Stimulated activated memory B cell treated with anti-CD40 and anti-IgM and Interleukin-4, amounts not matched to agents 10 μg/mL and 1 μg/mL and 100 μg/mL, for 72 hours (primary cell): Measurements from ENCODE around the gene SLC17A5.
"Not testable (repeated sequence)": the region's sequence is repeated elsewhere in the genome, so short reads cannot be mapped to it uniquely, and the experiment has no call there.

Source experiments
- ATAC-seq: fragments of 150-1000 bp; cut with Tn5 transposase; 2 replicates; pipeline ENCODE4 v1.10.0; 2021
- H3K27ac Mint-ChIP-seq: one replicate; pipeline ENCODE4 v1.8.0; 2022; ENCODE audit warnings: mild to moderate bottlenecking, mixed read lengths
- H3K27me3 Mint-ChIP-seq: one replicate; pipeline ENCODE4 v1.8.0; 2022; ENCODE audit warnings: mixed read lengths
- H3K36me3 Mint-ChIP-seq: one replicate; pipeline ENCODE4 v1.8.0; 2022; ENCODE audit warnings: mixed read lengths
- H3K4me1 Mint-ChIP-seq: one replicate; pipeline ENCODE4 v1.8.0; 2022; ENCODE audit warnings: mixed read lengths
- H3K4me3 Mint-ChIP-seq: one replicate; pipeline ENCODE4 v1.8.0; 2022; ENCODE audit warnings: mild to moderate bottlenecking, moderate library complexity, mixed read lengths
- H3K9me3 Mint-ChIP-seq: one replicate; pipeline ENCODE4 v1.8.0; 2022; ENCODE audit warnings: mixed read lengths

The SLC17A5 gene

GRCh38 chr6:73610444-73611275 lies 43.1 kb downstream of the SLC17A5 start:
- H3K4me3 Mint-ChIP-seq = no peak overlapping the region
- H3K9me3 Mint-ChIP-seq = no peaks in the 10 kb centered on the region
- H3K36me3 Mint-ChIP-seq = peaks cover 28% of the 10 kb centered on the region
- ATAC-seq = no peak
- no peaks in the 10 kb centered on the region for H3K27me3 Mint-ChIP-seq
- no peak overlapping the region for H3K27ac Mint-ChIP-seq
- peaks cover 6% of the 10 kb centered on the region for H3K4me1 Mint-ChIP-seq

GRCh38 chr6:73608761-73609160 lies 45.0 kb downstream of the SLC17A5 start:
- H3K36me3 Mint-ChIP-seq = peaks cover 19% of the 10 kb centered on the region
- no peak overlapping the region for H3K4me3 Mint-ChIP-seq
- H3K4me1 Mint-ChIP-seq = peaks cover 6% of the 10 kb centered on the region
- no peak overlapping the region for H3K27ac Mint-ChIP-seq
- H3K27me3 Mint-ChIP-seq = no peaks in the 10 kb centered on the region
- no peaks in the 10 kb centered on the region for H3K9me3 Mint-ChIP-seq
- ATAC-seq = no peak

GRCh38 chr6:73606428-73606827 lies 47.4 kb downstream of the SLC17A5 start:
- Mint-ChIP-seq H3K4me3 (no peak overlapping the region), H3K9me3 (no peaks in the 10 kb centered on the region), H3K36me3 (peaks cover 26% of the 10 kb centered on the region), H3K27ac (no peak overlapping the region), H3K4me1 (peaks cover 6% of the 10 kb centered on the region), H3K27me3 (no peaks in the 10 kb centered on the region)
- no peak for ATAC-seq

- ATAC-seq = no peak
- no peak overlapping the region for H3K27ac Mint-ChIP-seq
- H3K4me1 Mint-ChIP-seq = no peaks in the 10 kb centered on the region
- H3K4me3 Mint-ChIP-seq = no peak overlapping the region
- no peaks in the 10 kb centered on the region for H3K9me3 Mint-ChIP-seq
- H3K27me3 Mint-ChIP-seq = no peaks in the 10 kb centered on the region
- peaks cover 29% of the 10 kb centered on the region for H3K36me3 Mint-ChIP-seq
Observed at GRCh38 chr6:73604461-73604860, 49.3 kb downstream of the SLC17A5 start.

DNA sequence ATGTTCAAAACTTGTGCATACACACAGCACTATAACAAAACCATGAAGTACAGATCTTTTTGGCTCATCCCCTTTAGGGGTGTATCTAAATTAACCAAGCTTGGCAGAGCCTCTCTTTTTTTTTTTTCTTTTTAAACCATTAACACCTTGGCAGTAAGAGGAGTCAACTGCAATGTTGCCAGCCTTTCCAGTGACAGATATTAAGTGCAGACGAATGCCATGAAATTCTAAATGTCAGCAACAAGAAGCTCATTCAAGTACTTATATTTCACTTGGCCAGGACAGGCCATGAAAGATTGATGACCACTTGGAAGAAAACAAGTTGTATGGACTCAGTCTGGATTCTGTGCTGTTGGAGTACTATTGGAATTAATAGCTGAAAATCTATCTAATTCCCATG lies 49.8 kb downstream of the SLC17A5 start:
- no peak for ATAC-seq
- Mint-ChIP-seq H3K4me1 (no peaks in the 10 kb centered on the region), H3K27me3 (no peaks in the 10 kb centered on the region), H3K4me3 (no peak overlapping the region), H3K9me3 (no peaks in the 10 kb centered on the region), H3K27ac (no peak overlapping the region), H3K36me3 (peaks cover 27% of the 10 kb centered on the region)

GRCh38 chr6:73586416-73586974 lies 67.3 kb downstream of the SLC17A5 start:
- no peaks in the 10 kb centered on the region for H3K27me3 Mint-ChIP-seq
- H3K4me3 Mint-ChIP-seq = peak overlapping the region; percentile 75
- peak overlapping the region; percentile 98 for H3K27ac Mint-ChIP-seq
- H3K4me1 Mint-ChIP-seq = peaks cover 26% of the 10 kb centered on the region
- ATAC-seq = no peak
- peaks cover 7% of the 10 kb centered on the region for H3K36me3 Mint-ChIP-seq
- H3K9me3 Mint-ChIP-seq = peaks cover 3% of the 10 kb centered on the region

DNA sequence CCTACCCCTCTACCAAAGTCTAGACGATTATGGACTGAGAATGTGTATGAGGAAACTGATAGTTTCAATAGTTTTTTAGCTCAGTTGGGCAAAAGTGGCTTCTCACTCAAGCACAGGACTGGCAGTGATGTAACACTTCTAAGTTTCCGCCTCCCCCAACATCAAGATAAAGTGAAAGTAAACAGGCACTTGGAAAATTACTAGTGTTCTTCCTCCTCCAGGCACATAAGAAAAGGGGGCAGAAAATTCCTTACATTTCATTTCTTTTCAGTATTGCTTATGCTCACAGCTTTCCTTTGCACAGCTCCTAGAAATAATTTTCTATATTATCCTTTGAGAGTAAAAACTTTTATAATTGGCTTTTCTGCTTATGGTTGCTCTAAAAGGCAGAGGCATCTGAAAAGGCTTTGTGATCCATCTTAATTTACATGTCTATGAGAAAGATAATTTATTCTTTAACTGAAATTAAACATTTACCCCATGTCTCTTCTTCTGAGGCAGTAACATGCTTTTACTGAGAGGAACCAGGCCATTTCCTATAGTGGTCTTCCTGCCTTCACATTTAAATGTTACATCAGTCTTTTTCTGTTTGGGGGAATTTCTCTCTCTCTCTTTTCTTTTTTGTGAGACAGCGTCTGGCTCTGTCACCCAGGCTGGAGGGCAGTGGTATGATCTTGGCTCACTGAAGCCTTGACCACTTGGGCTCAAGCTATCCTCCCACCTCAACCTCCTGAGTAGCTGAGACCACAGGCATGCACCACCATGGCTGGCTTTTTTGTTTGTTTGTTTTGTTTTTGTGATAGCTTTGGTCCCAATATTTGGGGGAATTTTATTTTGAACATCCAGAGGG lies 68.0 kb downstream of the SLC17A5 start:
- Mint-ChIP-seq H3K27me3 (no peaks in the 10 kb centered on the region), H3K4me3 (peak overlapping the region; percentile 75), H3K36me3 (peaks cover 6% of the 10 kb centered on the region), H3K9me3 (peaks cover 3% of the 10 kb centered on the region), H3K27ac (peak overlapping the region; percentile 98), H3K4me1 (peaks cover 29% of the 10 kb centered on the region)
- ATAC-seq = peak; percentile 87

DNA sequence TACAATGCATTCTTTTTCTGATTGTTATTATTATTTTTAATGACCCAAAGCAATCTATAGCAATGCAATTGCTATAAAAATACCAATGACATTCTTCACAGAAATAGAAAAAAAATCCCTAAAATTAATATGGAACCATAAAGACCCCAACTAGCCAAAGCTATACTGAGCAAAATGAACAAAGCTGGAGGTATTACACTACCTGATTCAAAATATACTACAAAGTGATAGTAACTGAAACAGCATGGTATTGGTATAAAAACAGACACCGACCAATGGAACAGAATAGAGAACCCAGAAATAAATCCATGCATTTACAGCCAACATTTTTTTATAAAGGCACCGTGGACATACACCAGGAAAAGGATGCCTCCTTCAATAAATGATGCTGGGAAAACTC lies 72.5 kb downstream of the SLC17A5 start:
- no peak for ATAC-seq
- Mint-ChIP-seq H3K27me3 (no peaks in the 10 kb centered on the region), H3K4me3 (no peak overlapping the region), H3K4me1 (peaks cover 33% of the 10 kb centered on the region), H3K36me3 (peaks cover 3% of the 10 kb centered on the region), H3K27ac (peak overlapping the region; percentile 98), H3K9me3 (no peaks in the 10 kb centered on the region)

DNA sequence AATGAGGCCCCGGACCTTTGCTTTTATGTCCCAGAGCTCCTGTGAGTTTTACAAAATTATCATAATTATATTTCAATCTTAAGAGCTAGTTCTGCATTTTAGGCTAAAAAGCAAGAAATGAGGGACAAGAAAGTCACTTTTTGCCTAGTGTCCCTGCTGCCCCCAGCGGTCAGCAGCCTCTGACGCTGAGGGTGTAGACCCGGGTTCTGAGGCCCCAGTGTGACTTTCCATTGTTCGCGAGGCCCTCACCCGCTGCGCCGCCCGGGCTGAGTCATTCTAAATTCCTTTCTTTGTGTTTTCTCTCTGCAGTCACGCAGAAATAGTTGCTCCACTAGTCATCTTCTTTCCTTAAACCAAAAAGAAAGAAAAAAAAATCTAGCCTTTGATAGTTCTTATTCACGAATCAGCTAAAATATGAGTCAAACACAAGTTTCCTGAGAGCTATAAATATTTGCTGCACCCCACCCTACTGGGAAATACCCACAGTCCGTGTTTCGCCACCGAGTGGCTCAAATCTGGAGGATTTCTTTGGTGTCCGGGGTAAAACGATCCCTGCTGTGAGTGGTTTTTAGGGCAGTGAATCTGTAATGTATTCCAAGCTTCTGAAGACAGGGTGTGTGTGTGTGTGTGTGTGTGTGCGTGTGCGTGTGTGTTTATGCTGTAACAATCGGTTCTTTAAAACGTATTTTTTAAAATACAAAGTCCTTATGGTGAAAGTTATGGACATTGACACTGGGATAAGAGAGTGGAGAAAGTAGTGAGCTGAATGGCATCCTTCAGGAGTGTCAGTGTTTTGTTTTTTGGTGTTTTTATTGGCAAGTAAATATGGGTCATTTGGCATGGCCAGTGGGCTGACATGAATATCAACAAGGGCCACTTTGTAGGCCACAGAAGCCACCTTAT lies 73.3 kb downstream of the SLC17A5 start:
- Mint-ChIP-seq H3K36me3 (peaks cover 5% of the 10 kb centered on the region), H3K27me3 (no peaks in the 10 kb centered on the region), H3K4me3 (peak overlapping the region; percentile 79), H3K9me3 (no peaks in the 10 kb centered on the region), H3K4me1 (peaks cover 25% of the 10 kb centered on the region), H3K27ac (peak overlapping the region; percentile 98)
- peak; percentile 91 for ATAC-seq

DNA sequence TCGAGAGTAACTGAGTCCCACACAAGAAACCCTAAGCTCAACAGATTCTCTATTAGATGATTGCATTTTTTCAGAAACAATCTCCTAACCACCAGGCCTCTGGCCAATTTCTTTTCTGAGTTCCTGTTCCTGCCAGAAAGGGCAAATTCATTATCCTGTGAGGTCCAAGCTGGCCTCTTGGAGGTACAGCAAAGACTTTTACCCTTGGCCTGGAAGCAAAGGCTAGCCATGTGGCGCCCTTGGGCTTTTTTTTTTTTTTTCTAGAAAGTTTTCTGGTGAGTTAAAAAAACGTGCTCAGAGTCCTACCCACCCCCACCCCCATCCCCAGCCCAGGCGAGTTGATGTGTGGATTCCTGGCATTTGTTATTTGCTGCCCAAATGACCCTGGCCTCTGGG lies 73.9 kb downstream of the SLC17A5 start:
- ATAC-seq = peak; percentile 56
- Mint-ChIP-seq H3K36me3 (peaks cover 5% of the 10 kb centered on the region), H3K4me3 (no peak overlapping the region), H3K27me3 (no peaks in the 10 kb centered on the region), H3K27ac (peak overlapping the region; percentile 98), H3K4me1 (peaks cover 18% of the 10 kb centered on the region), H3K9me3 (no peaks in the 10 kb centered on the region)

DNA sequence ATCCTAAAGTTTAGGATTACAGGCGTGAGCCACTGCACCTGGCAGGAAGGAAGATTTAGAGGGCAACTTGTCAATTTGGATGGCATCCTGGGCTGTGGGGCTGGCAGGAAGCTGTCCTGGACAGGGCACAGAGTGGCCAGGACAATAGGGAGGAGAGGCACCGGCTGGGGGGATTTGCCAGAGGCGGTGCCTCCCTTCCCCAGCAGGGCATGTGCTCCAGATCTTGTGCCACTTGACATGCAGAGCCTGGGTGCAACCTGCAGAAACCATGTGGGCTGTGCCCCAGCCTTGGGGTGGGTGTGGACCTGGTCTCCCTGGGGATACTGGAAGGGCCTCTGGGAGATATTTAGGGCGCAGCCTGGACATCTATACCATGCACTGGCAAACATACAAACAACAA lies 74.4 kb downstream of the SLC17A5 start:
- peak overlapping the region; percentile 26 for H3K4me3 Mint-ChIP-seq

DNA sequence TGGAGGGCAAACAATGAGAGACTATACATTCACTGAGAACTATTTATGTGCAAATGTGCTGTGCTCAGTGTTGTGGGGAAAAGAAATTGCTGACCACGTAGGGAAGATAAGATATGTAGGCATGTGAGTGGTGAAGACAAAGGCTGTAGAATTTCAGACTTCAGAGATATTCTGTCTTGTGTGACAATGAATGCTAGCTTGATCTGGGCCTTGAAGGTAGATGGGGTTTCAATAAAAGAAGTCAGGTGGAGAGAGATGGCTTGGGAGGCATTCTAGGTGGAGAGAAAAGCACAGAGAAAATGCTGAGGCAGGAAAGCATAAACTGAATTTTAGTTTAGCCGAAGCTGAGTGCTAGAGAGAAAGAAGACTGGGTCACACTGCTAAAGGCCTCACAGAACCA lies 76.1 kb downstream of the SLC17A5 start:
- H3K27ac Mint-ChIP-seq = peak overlapping the region; percentile 98
- peaks cover 5% of the 10 kb centered on the region for H3K36me3 Mint-ChIP-seq
- no peaks in the 10 kb centered on the region for H3K27me3 Mint-ChIP-seq
- H3K9me3 Mint-ChIP-seq = no peaks in the 10 kb centered on the region
- no peak overlapping the region for H3K4me3 Mint-ChIP-seq
- peaks cover 18% of the 10 kb centered on the region for H3K4me1 Mint-ChIP-seq
- no peak for ATAC-seq

More for the DNA sequence above, 74.4 kb downstream of the SLC17A5 start:
- H3K27me3 Mint-ChIP-seq = no peaks in the 10 kb centered on the region
- peak; percentile 34 for ATAC-seq
- H3K27ac Mint-ChIP-seq = peak overlapping the region; percentile 98
- peaks cover 5% of the 10 kb centered on the region for H3K36me3 Mint-ChIP-seq
- peaks cover 18% of the 10 kb centered on the region for H3K4me1 Mint-ChIP-seq
- H3K9me3 Mint-ChIP-seq = no peaks in the 10 kb centered on the region

- H3K27me3 Mint-ChIP-seq, ATAC-seq, H3K27ac Mint-ChIP-seq, H3K36me3 Mint-ChIP-seq, H3K4me3 Mint-ChIP-seq, H3K4me1 Mint-ChIP-seq, H3K9me3 Mint-ChIP-seq: not testable (repeated sequence)
Observed at GRCh38 chr6:73572531-73572930, 81.3 kb downstream of the SLC17A5 start.

GRCh38 chr6:73571218-73572181 lies 82.3 kb downstream of the SLC17A5 start:
- not testable (repeated sequence) for ATAC-seq, H3K27ac Mint-ChIP-seq, H3K27me3 Mint-ChIP-seq, H3K4me3 Mint-ChIP-seq, H3K36me3 Mint-ChIP-seq, H3K4me1 Mint-ChIP-seq, H3K9me3 Mint-ChIP-seq
